Activated T-cell treated with anti-CD3 and anti-CD28 coated beads for 48 hours (primary cell): ENCODE results near the gene KMT2E.
"Not testable (repeated sequence)": the region's sequence is repeated elsewhere in the genome, so short reads cannot be mapped to it uniquely, and the experiment has no call there.

Source experiments
- DNase-seq: peaks from one replicate; pipeline ENCODE4 v3.0.0-alpha.2; 2020; ENCODE audit warnings: low read depth

The KMT2E gene, protein sequence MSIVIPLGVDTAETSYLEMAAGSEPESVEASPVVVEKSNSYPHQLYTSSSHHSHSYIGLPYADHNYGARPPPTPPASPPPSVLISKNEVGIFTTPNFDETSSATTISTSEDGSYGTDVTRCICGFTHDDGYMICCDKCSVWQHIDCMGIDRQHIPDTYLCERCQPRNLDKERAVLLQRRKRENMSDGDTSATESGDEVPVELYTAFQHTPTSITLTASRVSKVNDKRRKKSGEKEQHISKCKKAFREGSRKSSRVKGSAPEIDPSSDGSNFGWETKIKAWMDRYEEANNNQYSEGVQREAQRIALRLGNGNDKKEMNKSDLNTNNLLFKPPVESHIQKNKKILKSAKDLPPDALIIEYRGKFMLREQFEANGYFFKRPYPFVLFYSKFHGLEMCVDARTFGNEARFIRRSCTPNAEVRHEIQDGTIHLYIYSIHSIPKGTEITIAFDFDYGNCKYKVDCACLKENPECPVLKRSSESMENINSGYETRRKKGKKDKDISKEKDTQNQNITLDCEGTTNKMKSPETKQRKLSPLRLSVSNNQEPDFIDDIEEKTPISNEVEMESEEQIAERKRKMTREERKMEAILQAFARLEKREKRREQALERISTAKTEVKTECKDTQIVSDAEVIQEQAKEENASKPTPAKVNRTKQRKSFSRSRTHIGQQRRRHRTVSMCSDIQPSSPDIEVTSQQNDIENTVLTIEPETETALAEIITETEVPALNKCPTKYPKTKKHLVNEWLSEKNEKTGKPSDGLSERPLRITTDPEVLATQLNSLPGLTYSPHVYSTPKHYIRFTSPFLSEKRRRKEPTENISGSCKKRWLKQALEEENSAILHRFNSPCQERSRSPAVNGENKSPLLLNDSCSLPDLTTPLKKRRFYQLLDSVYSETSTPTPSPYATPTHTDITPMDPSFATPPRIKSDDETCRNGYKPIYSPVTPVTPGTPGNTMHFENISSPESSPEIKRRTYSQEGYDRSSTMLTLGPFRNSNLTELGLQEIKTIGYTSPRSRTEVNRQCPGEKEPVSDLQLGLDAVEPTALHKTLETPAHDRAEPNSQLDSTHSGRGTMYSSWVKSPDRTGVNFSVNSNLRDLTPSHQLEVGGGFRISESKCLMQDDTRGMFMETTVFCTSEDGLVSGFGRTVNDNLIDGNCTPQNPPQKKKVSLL (N-terminal part only)

DNA sequence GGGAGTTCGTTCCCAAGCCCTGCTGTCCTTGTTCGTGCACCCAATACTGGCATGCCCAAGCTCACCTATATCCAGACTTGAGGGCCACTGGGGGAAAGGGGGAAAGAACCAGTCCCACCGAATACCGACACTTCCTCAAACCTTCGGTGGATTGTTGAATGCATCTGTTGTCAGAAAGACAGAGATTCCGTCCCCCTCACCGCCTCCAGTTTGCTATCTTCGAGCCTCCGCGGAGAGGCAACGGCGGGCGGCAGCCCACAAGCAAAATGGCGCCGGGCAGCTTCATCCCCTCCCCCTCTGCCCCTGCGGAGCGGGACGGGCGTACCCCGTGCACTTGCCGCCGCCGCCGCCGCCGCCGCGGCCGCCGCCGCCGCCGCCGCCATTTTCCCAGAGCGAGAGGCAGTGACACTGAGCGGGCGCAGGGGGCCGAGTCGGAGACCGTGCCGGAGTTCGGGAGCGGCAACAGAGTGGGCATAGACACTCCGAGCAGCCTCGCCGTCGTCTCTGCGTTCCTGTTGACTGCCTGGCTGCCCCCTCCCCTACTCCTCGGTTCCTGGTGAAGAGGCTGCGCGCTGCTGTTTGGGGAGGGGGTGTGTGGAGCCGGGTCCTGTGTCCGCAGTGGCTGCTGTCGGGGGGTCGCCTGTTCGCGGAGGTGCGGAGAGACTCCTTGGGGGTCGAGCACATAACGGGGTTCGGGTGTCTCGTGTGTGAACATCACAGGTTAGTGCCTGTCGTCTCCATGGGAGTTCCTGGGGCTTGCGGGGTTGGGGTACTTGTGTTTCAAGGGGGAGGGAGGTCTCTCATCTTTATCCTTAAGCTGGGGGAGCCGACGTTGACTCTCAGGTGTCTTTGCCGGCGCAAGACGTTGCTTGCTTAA lies at the start of gene KMT2E:
Gene KMT2E, plus strand, starts transcription at position 390 of the 877 bp plus-strand sequence. CDS start 26,748 bp downstream, outside the sequence.
- peak; percentile 90 for DNase-seq

DNA sequence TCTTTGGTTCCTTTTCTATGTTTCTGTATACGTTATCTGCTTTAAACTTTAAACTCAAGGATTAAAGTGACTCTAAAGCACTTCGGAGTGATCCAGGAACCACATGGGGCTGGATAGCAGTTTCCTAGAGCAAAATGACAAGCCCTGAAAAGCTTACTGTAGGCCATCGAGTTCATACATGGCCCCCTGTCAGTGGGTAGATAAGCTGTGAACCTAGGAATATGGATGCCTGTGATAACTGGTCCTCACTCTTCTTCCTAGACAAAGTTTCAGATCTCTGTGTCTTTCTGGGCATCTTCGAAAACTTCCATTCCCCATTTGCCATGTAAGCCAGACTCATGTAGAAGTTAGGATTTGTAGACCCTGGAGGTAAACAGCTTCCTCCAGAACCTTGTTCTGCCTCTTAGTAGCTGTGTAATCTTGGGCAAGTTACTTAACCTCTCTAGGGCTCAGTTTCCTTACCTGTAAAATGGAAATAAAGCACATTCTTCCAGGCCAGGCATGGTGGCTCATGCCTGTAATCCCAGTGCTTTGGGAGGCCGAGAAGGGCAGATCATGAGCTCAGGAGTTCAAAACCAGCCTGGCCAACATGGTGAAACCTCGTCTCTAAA lies 49.3 kb upstream of the KMT2E start:
- no peak for DNase-seq

DNA sequence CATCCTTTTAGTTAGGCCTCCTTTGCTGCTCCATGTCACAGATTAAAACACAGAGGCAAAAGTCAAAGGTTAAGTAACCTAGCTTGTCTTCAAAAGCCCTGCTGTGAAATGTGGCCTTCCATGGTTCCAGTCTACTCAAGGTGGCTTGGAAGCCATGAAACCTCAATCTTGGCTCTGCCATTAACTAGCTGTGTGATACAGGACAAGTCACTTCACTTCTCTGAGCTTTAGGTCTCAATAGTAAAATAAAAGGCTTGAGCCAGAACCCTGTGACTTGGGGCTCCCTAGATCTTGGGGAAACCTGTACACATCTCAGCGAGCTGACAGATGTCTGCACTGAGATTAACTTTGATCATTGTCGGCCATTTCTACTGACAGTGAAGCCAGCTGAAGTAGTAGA lies 48.0 kb upstream of the KMT2E start:
- DNase-seq, result no peak

DNA sequence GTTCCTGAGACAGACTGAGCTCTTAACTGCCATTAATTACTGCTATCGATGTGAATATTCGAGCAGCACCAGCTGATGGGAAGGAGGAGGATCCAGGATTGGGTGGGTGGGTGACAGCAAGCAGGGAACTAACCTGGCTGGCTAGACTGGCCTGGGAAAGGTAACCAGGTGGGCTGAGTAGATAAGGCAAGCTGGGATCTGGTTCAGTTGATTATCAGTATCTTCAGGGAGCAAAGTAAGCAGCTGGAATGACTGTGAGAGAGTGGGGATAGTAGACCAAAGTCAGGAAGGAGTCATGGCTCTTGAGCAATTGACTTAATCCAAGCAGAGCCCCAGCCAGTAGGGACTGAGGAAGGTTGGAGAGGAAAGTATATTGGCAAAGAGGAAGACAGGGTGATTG lies 46.9 kb upstream of the KMT2E start:
- DNase-seq, result no peak

DNA sequence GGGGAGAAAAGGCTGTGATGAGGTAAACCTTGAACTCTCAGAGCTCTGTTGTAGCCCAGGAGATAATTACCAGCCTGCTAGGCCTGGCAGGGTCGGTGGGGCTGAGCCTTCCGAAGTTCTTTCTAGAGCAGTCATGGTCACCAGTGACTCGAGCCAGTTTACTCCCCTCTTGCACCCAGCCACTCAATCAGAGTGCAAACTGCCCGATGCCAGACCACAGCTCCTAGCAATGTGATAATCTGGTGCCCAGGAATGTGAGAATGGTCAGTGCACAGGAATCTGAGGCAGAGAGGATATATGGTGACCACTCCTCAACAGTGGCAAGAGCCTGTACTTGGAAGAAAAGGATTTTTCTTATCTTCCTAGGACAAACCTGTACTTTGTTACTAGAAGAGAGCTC lies 46.4 kb upstream of the KMT2E start:
- no peak for DNase-seq

DNA sequence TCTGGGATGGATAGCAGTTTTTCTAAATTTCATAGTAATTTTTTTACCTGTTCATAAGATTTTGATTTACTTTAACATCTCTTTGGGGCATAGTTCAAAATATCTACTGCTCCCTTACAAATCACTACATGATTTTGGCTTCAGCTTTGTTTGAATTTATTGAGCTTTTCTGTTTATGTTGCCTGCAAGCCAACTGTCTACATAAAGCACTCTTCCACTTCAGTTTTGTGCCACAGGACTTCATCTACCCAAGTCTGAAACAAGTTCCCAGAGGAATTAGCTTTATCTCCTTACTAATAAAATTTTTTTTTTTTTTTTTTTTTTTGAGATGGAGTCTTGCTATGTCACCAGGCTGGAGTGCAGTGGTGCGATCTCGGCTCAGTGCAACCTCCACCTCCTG lies 45.4 kb upstream of the KMT2E start:
- no peak for DNase-seq

DNA sequence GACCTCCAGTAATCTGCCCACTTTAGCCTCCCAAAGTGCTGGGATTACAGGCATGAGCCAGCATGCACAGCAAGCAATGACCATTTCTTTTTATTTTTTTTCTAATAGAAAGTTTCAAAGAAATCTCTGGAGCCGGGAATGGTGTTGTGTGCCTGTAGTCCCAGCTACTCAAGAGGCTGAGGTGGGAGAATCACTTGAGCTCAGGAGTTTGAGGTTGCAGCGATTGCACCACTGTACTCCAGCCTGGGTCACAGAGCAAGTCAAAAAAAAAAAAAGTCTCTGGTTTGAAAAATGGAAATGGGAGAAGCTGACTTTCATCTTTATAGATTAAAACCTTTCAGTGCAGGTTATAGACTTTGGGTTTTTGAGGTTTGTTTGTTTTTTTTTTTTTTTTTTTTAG lies 44.8 kb upstream of the KMT2E start:
- no peak for DNase-seq

DNA sequence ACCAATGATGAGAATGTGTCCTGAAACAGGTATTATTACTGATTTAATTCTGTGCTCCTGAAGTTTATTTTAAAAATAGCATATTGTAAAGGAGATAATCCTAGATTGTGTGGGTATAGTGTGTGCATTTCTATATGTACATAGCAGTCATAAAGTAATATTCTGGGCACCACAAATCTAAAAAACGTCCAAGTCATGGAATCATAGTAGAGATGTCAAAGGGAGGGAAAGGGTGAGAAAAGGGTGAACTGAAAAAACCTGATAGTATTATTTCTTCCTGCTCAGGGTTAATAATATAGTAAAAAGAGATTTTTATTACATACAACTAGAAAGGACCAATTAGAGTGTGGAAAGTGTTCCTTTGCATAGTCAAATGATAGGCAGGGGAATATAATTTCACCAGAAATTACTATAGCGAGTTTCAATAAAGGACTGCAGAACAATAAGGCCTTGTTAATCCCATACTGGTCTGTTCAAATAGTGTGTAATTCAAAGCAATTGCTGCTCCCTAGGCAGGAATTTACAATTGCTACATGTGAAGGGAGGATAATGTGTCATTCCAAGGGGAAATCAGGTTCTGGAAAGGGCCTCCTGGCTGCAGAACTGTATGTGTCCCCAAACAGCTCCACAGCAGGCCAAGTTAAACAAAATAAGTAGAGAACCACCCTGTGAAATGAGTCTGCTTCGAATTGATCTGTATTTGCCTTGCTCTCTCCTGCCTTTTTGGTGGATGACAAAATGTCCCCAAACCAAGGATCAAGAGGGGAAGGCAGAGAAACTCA lies 42.5 kb upstream of the KMT2E start:
- DNase-seq, result no peak

DNA sequence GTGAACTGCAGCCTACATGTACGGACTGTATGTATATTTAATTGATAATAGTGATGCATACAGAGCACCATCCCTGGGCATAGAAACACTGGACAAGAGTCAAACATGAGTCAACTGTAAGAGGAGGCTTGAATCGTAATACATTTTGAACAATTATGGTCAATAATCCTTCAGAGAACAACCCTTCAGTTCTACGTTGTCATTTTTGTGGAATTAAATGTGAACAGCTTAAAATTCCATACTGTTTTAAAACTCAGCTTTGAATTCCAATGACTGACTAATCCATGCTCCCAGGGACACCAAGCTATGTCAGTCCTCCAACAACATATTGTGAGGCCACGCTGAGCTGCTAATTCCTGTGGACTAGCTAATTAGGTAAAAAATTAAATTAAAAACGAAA lies 41.5 kb upstream of the KMT2E start:
- DNase-seq, result no peak

DNA sequence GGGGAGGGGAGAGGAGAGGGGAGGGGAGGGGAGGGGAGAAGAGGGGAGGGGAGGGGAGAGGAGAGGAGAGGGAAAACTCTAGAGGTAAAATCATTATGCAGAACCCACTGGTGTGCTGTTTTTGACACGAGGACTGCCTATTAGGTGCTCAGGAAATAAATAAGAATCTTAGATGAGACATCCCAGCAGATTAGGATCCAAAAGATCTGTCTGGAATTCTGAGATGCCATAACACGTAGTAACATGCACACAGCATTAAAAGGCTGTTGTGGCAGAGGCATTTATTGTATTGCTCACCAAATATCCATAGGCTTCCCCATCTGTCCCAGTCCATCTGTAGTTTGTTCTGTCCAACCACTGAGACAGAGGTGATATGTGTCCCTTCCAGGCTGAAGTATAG lies 40.8 kb upstream of the KMT2E start:
- no peak for DNase-seq

DNA sequence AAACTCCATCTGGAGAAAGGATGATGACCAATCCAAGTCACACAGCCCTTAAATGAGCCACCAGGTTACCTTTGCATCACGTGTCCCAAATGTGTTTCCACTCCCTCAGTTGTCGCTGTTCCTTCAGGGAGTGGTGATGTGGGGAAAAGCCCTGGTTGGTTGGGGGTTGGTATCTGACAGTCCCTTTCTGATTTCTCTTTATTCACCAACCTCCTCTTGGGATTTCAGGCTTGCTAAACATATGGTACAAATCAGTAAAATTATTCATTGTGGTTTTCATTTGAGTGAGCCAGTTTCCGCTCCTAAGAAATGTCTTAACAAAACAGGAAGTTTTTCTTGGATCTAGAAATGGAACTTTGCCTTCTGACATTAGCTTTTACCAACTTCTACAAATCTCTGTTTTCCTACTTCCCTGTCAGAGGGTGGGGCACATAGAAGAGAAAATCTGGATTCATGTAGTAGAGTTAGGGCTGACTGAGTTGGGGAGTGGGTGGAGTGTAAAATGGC lies 40.0 kb upstream of the KMT2E start:
- DNase-seq, result no peak

DNA sequence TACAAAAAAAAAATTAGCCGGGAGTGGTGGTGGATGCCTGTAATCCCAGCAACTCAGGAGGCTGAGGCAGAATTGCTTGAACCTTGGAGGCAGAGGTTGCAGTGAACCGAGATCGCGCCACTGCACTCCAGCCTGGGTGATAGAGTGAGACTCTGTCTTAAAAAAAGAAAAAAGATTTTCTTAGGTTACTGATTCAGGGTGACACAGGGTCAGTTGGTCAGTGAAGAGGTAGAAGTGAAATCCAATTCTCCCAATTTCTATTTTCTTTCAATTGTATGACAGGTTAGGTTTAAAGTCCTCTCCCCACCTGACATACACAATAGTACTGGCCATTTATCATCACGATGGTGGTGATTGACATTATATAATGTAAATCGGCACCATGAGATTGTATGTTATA lies 38.5 kb upstream of the KMT2E start:
- DNase-seq, result not testable (repeated sequence)

DNA sequence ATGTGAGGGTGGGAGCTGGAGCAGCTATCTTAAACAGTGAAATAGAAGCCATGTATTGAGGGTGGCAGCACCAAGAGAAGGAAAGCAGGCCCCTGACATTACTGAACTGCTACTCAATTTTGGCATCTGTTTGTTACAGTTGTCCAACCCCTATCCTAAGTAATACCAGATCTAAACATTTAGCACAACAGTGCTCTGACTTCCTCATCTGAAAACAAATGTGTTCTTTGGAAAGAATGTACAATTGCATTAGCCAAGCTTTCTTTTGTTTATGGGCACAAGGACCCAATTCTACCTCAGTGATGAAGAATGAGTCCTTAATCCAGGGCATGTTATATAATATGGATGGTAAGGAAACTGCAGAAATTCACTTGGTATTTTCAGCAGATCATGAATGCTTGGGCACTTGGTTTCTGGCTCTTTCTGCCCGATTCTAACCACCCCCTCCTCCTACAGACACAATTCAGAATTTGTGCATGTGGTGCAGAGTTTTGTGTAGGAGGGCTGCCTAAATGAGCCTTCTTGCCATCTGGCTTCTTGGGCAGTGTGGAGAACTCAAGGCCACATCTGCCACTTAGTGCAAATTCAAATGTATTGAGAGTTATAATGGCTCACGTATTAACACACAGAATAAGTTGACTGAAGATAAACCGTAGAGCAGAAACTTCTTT lies 36.9 kb upstream of the KMT2E start:
- no peak for DNase-seq

DNA sequence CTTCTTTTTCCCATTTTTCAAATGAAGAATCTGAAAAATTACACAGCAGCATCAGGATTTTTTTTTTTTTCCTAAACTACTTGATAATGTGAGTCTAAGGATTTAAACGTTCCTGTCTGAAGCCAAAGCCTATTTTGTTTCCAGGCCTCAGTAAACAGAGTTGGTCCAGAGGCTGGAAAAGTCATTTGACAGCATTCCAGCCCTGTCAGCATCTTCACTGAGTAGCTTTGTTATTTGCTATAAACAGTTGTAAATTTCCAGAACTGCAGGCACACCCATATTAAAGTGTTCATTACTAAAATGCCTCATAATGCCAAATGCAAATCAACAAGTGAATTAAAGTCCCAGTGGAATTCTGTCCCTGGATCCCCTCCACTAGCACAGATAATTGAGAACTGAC lies 35.5 kb upstream of the KMT2E start:
- no peak for DNase-seq

DNA sequence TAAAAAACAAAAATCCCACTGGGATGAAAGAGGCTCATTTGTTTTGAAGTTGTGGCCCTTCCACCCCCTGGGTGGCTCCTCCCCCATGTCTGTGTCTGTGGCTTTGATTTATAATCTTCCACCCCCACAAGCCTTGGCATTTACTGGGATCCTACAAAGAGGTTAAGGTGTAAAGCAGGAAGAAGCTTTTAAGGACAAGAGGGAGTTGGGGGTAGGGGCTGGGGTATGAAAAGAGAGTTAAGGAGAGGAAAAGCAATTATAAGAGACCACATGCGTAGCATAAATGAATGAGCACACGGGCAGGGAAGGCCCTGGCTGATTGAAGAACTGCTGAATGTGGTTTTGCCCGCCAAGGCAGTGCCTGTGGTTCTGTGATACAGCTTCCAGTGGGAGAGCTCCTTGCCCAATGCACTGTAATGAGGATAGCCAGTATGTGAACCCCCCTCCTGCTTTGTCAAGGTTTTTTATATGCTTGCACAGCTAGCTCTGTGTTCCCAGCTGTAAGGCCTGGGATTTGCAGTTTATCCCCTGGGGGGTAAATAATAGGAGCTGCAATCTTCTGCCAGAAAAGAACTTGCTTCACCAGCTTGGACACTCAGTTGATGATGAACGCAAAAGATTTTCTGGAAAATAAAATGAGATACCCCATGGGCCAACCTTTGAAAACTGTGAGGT lies 34.7 kb upstream of the KMT2E start:
- no peak for DNase-seq

DNA sequence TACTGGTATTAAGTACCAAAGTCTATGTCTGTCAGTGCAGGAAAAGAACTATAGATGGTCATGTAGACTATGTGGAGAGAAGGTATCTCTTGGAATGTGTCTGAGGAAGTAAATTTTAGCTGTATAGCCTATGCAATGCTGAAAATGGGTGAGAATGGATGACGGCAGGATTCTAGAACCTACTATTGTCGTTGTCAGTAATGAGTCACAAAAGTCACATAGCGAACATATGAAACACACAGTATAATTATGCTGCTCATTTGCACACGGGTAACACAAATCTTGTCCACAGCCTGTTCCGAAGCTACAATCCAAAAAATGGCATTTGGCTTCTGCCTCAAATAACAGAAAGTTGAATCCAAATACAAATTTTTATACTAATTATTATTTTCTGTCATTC lies 33.6 kb upstream of the KMT2E start:
- no peak for DNase-seq

DNA sequence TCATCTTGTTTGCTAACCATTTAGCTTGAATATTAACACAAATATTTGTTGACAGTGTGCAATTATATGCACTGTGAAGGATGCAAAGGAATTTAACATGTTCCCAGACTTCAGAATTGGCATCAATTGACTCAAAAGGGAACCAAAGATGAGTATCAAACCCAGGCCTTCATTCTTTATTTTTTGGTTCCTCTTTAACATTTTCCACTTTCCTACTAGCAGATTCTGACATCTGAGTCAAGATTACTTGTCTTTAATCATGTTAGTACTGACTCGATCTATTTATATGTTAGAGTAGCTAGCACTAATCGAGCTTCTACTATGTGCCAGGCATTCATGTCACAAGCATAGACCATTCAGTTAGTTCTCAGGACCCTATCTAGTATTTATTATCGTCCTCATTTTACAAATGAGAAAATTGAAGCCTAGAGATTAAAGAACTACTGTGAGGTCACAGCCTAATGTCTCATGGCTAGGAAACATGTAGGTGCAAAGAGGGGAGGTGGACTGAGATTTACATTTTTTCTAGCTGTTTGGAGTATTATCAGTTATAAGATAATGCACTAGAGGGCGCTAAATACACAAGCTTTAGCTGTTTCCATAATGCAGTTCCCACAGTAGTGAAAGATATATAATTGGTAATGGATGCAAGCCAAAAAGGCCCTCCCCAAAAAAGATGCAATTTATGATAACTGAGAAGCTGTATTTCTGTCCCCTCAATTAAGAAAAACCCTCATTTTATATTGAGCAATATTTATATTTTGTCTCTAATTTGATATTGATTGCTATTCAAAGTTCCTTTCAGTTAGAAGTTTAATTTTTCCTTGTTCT lies 32.9 kb upstream of the KMT2E start:
- no peak for DNase-seq

DNA sequence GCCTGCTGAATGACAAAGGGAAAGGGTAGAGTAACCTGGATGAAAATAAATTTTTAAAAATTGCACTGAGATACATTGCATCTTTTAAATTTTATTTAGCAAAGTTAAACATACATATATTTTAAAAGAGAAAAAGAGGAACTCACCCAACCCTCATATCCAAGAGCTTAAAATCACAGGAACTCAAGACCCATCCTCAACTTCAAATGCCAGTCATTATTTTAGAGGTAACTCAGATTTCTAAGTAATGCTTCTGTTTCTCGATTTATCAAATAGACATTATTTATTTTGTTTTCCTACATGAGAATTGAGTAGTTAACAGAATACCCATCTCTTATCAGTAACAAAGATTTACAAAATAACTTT lies 32.4 kb upstream of the KMT2E start:
- DNase-seq, result no peak
